ENCODE data around the gene LAMC3. TPM values are rescaled to one million over a fixed set of nuclear protein-coding genes. Genes with fewer than 3 reads are reported as not detected.
"Not testable (repeated sequence)": the region's sequence is repeated elsewhere in the genome, so short reads cannot be mapped to it uniquely, and the experiment has no call there.

The LAMC3 gene
- total RNA-seq, 1 donor from 2014 or later, result 6.4 TPM

GRCh38 chr9:130992682-130993032 is 16.3 kb upstream of the LAMC3 start:
- DNase-seq, result no peak

DNA sequence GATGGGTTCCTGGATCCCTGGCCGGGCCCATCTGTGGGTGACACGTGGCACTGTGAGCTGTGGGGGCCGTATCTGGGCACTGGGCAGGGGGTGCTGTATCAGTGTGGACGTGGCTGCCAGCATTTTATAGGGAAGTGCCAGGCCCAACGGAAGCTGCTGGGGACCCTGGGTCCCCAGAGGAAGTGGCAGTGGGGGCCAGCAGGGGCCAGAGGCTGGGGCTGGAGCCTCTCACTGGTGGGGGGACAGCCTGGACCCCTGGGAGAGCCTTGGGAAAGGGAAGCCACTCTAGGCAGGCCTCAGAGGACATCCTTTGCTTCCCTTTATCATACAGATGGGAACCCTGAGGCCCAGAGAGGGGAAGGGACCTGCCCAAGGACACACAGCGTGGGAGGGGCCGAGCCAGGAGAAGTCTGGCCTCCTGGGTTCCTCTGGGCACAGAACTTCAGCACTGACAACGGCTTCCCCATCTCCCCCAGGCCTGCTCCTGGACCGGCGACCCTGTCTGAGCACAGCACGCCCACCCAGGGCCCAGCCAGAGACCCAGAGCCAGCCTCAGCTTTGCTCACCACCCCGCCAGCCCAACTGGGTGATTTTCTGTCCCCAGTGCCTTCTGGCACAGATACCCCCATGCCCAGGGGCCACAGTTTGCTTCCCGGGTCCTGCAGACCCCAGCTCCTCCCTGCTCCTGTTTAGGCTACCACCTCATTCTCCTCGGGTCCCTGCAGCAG is 15.5 kb upstream of the LAMC3 start:
- DNase-seq, result no peak

GRCh38 chr9:130994135-130995085 is 14.6 kb upstream of the LAMC3 start:
- DNase-seq, result no peak

DNA sequence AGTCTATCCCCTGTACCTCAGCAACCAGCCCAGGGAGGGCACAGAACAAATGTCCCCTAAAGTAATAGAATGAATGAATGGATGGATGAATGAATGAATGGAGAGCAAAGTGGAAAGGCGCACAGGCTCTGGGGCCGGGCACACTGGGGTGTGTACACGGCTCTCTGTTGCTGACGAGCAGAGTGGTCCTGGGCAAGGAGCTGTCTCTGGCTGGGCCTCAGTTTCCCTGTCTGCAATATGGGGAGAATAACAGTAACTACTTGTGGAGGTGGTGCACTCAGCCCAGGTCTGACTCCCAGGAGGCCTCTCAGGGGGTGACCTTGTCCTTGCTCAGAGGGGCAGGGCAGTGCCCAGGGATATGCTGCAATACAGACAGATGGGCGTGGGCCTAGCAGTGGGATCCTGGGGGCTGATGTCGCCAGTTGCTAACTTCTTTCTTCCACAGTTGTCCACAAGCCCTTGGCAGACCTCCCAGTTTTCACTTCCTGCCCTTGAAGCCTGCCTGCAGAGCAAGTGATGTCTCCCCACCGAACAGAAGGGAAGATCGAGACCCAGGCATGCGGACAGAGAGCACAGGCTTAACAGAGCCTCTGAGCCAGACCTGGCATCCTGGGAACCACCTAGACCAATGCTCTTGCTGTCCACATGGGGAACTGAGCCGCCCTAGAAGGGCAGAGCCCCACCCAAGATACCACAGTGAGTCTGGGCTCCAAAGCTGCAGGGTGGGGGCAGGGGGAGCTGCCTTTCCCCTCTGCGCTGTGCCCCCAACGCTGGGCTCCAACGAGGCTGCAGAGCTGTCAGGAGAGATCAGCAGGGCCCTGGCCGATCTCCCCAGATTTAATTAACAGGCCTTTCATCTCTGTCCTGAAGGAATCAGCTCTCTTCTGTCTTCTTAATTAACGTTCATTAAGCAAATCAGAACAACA is 13.6 kb upstream of the LAMC3 start:
- DNase-seq, result peak; percentile 85

DNA sequence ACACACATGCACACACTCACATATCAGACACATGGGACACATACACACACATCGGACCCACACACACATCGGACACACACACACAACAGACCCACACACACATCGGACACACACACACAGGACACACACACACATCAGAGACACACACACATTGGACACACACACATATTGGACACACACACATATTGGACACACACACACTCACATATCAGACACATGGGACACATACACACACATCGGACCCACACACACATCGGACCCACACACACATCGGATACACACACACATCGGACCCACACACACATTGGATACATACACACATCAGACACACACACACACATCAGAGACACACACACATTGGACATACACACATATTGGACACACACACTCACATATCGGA is 12.8 kb upstream of the LAMC3 start:
- DNase-seq, result no peak

DNA sequence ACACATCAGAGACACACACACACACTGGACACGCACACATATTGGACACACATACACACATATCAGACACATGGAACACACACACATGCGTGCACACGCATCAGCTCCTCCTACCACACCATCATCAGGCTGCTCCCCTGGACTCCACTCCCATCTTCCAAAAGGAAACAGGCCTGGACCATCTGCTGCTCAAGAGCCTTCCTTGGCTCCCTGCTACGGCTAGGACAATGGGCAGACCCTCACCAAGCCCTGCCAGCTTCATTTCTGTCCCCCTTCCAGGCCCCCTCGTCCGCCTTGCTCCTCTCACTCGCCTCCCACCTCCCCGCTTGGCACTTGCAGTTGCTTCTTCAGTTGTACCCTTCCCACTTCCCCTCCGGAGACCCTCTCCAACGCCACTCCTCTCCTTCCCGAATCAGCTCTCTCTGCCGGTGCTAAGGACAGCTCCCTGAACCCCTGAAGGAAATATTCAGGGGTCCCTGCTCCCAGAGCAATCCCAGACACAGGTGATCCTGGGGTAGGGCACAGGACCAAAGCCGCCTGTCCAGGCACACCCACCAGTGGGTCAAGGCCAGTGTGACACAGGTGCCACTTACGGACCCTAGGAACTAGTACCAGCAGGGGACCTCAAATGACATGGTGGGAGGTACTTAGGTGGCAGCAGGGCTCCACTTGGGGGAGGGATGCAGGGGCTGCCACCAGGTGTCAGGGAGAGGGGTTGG is 12.1 kb upstream of the LAMC3 start:
- DNase-seq, result no peak

DNA sequence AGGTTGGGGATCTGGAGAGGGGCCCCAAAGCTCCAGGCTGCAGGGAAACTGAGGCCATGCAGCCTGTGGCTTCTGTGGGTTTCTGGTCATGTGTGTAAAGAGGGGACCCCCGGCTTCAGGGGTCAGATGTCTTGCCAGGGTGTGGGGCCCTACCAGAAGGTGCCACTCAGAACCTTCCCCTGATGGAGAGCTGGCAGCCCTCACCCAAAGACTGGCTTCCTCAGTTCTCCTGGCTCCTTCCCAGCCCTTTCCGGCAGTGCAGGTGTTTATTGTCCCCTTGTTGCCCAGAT is 11.6 kb upstream of the LAMC3 start:
- no peak for DNase-seq

GRCh38 chr9:130997925-130998596 is 10.9 kb upstream of the LAMC3 start:
- DNase-seq, result peak; percentile 75

DNA sequence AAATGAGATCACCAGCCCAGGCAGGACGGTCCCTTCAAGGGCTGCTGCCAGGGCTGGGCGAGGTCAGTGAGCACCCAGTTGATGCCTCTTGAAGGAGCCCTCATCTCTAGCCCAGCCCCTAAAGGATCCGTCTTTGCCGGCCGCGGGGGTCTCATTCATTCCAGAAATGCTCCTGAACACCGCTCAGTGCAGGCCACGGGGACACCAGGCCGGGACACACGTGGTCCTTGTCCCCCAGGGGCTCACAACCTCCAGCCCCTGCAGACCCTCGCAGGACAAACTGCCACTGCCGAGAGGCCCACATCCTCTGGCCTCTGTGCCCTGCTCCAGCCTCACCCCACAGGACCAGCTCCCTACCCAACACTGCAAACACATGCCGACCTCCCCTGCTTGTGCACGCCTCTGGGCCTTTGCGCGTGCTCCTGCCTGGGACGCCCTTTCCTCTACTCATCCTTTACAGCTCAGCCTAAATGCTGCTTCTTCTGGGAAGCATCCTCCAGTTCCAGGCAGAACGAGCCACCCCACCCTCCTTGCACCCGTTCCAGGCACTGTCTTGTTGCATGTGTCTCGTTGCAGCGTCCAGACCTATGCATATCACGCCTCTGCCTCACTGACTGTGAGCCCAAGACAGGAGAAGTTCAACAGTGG is 10.3 kb upstream of the LAMC3 start:
- DNase-seq, result no peak

DNA sequence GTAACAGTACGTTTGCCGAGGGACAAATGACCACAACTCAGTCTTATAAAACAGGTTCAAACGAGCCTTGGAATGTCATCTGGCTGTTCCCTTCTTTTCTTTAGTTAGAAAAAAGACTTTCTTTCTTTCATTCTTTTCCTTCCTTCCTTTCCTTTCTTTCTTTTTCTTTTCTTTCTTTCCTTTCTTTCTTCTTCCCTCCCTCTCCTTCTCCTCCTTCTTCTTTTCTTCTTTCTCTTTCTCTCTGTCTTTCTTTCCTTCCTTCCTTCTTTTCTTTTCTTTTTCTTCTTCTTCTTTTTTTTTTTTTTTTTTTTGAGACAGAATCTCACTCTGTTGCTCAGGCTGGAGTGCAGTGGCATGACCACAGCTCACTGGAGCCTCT is 9.7 kb upstream of the LAMC3 start:
- DNase-seq, result no peak

DNA sequence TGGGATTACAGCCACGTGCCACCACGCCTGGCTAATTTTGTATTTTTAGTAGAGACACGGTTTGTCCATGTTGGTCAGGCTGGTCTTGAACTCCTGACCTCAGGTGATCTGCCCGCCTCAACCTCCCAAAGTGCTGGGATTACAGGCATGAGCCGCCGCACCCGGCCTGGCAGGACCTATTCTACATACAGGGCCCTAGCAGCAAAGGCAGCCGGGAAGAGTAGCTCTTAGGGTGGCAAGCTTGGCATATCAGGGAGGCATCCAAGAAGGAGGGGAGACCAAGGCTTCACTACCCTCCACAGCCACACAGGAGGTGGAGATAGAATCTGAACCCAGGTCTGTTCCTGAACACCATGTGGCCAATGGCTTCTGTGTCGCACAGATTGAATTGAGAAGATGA is 8.4 kb upstream of the LAMC3 start:
- DNase-seq, result not testable (repeated sequence)

- DNase-seq, result no peak
These were observed 8.0 kb upstream of the LAMC3 start for GRCh38 chr9:131001021-131001420.

DNA sequence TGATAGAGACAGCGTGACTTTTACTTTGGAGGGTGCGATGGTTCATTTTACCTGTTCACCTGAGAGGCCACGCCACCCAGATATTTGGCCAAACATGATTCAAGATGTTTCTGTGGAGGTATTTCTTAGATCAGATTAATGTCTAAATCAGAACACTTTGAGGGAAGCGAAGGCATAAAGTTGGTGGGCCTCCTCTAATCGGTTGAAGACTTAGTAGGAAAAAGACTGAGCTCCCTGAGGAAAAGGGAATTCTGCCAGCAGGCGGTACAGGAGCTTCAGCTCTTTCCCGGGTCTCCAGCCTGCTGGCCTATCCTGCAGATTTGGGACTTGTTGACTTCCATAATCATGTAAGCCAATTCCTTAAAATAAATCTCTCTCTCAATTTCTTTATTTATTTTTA is 7.0 kb upstream of the LAMC3 start:
- no peak for DNase-seq

- no peak for DNase-seq
These were observed 2.4 kb upstream of the LAMC3 start for GRCh38 chr9:131006601-131007000.

GRCh38 chr9:131008086-131008485 is 888 bp upstream of the LAMC3 start:
- no peak for DNase-seq

GRCh38 chr9:131008563-131008908 is 438 bp upstream of the LAMC3 start:
- no peak for DNase-seq

DNA sequence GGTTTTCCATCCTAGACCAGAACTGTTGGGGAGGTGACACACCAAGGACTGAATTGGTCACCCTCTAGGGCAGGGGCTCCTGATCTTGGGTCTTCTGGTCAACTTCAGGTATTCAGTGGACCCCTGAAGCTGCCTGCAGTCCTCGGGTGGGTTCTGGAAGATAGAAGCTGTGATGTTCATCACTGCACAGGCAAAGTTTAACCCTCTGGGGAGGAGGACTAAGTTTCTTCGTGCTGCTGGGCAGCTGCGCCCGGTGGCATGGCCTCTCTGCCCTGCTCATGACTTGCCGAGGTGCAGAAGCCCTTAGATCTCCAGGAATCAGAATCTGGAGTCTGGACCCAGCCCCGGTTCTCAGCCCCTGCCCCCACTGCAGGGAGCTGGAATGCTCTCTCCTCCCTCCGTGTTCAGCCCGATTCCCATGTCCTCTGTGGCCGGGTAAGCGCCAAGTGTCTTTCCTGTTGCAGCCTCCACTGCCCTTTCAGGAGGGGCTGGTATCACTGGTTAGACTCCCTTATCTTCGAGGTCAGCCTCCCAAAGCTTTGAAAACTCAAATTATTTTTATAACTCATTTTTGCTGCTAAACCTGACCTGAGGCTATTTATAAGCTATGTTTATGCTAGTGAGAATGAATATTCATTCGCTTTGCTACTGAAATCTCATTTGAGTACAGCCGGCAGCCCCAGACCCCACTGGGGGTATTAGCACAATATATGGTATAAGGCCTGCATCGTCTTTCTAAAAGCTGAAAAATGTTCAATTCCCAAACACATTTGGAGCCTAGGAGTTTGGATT is 1.7 kb downstream of the LAMC3 start:
- DNase-seq, result no peak

GRCh38 chr9:131011274-131012022 is 2.5 kb downstream of the LAMC3 start:
- DNase-seq, result no peak

- DNase-seq, result peak; percentile 24
These were observed 3.0 kb downstream of the LAMC3 start for GRCh38 chr9:131012023-131012334.
